HEK293 (cell line): ENCODE results near the gene C8A.

Experiments
- CTCF ChIP-seq: fragments of 450-650 bp; formaldehyde crosslinking; IDR thresholded peaks from 2 replicates; pipeline ENCODE4 v1.5.1; 2016; ENCODE audit warnings: missing biosample characterization, missing genetic modification characterization
- ZBTB10 ChIP-seq: fragments of 450-650 bp; formaldehyde crosslinking; IDR thresholded peaks from 2 replicates; pipeline ENCODE4 v1.5.1; 2016; ENCODE audit warnings: missing biosample characterization, missing genetic modification characterization
- ZBTB17 ChIP-seq: fragments of 450-650 bp; formaldehyde crosslinking; IDR thresholded peaks from 2 replicates; pipeline ENCODE4 v1.5.1; 2016; ENCODE audit warnings: missing biosample characterization, missing genetic modification characterization
- ZFP3 ChIP-seq: fragments of 450-650 bp; formaldehyde crosslinking; IDR thresholded peaks from 2 replicates; pipeline ENCODE4 v1.5.1; 2016; ENCODE audit warnings: low read depth, missing biosample characterization, missing genetic modification characterization
- ZNF280D ChIP-seq: fragments of 450-650 bp; formaldehyde crosslinking; IDR thresholded peaks from 2 replicates; pipeline ENCODE4 v1.5.1; 2016; ENCODE audit warnings: missing biosample characterization, missing genetic modification characterization
- ZNF629 ChIP-seq: fragments of 450-650 bp; formaldehyde crosslinking; IDR thresholded peaks from 2 replicates; pipeline ENCODE4 v1.5.1; 2017; ENCODE audit warnings: missing biosample characterization, missing genetic modification characterization

GRCh38 chr1:56825436-56825835 lies 29.2 kb upstream of the C8A start:
- TF ChIP-seq CTCF (tag by site-specific recombination) = no peak
- no peak for TF ChIP-seq ZNF280D
- no peak for TF ChIP-seq ZNF629 (tag by site-specific recombination)
- no peak for TF ChIP-seq ZBTB10 (tag by site-specific recombination)
- TF ChIP-seq ZBTB17 (tag by site-specific recombination) = no peak
- TF ChIP-seq ZFP3 (tag by site-specific recombination) = no peak
